ENCODE results near the gene GSTM5. TPM values are rescaled to one million over a fixed set of nuclear protein-coding genes. Genes with fewer than 3 reads are reported as not detected.
A peak's percentile ranks its signal among the peaks of the same experiment; 100 is the strongest.
"Not testable (repeated sequence)": the region's sequence is repeated elsewhere in the genome, so short reads cannot be mapped to it uniquely, and the experiment has no call there.

The GSTM5 gene
- total RNA-seq, 1 donor from 2014 or later, result 0.23 TPM

GRCh38 chr1:109764561-109765482 lies 52.8 kb downstream of the GSTM5 start:
- no peaks in the 10 kb centered on the region for H3K4me1 Mint-ChIP-seq
- H3K4me3 Mint-ChIP-seq, result no peak overlapping the region
- no peak for DNase-seq (ENCODE audit: low read depth, low spot score)
- no peaks in the 10 kb centered on the region for H3K27me3 Mint-ChIP-seq (ENCODE audit: low read depth)
- H3K9me3 Mint-ChIP-seq, result no peaks in the 10 kb centered on the region
- TF ChIP-seq, protein P1, sequence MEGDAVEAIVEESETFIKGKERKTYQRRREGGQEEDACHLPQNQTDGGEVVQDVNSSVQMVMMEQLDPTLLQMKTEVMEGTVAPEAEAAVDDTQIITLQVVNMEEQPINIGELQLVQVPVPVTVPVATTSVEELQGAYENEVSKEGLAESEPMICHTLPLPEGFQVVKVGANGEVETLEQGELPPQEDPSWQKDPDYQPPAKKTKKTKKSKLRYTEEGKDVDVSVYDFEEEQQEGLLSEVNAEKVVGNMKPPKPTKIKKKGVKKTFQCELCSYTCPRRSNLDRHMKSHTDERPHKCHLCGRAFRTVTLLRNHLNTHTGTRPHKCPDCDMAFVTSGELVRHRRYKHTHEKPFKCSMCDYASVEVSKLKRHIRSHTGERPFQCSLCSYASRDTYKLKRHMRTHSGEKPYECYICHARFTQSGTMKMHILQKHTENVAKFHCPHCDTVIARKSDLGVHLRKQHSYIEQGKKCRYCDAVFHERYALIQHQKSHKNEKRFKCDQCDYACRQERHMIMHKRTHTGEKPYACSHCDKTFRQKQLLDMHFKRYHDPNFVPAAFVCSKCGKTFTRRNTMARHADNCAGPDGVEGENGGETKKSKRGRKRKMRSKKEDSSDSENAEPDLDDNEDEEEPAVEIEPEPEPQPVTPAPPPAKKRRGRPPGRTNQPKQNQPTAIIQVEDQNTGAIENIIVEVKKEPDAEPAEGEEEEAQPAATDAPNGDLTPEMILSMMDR (conservative IDR thresholded peaks at IDR 0.05), result no peak
- peak overlapping the region; percentile 75 for H3K27ac Mint-ChIP-seq (ENCODE audit: unreplicated experiment)
- no peaks in the 10 kb centered on the region for H3K36me3 Mint-ChIP-seq (ENCODE audit: low read depth)

DNA sequence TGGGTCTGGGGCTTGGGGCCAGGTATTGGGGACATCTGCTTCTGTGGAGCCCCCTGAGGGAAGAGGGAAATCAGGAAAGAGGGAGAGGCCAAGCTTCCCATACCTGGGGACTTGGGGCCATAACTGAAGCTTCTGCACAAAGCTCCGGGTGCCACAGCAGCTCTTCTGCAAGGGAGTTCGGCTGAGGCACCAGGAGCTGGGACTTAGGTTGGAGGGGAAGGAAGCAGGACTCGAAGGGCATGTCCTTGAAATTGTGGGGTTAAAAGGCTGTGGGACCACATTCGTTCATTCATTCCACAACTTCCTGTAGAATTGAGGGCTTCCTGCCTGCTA lies 53.4 kb downstream of the GSTM5 start:
- Mint-ChIP-seq H3K27ac (ENCODE audit: unreplicated experiment) (no peak overlapping the region), H3K9me3 (no peaks in the 10 kb centered on the region), H3K27me3 (ENCODE audit: low read depth) (no peaks in the 10 kb centered on the region), H3K36me3 (ENCODE audit: low read depth) (no peaks in the 10 kb centered on the region), H3K4me3 (no peak overlapping the region), H3K4me1 (no peaks in the 10 kb centered on the region)
- TF ChIP-seq, protein P1 (conservative IDR thresholded peaks at IDR 0.05), result no peak
- no peak for DNase-seq (ENCODE audit: low read depth, low spot score)

- no peak for DNase-seq (ENCODE audit: low read depth, low spot score)
- Mint-ChIP-seq H3K36me3 (ENCODE audit: low read depth) (no peaks in the 10 kb centered on the region), H3K27ac (ENCODE audit: unreplicated experiment) (no peak overlapping the region), H3K9me3 (no peaks in the 10 kb centered on the region), H3K27me3 (ENCODE audit: low read depth) (no peaks in the 10 kb centered on the region), H3K4me1 (peaks cover 3% of the 10 kb centered on the region), H3K4me3 (no peak overlapping the region)
- TF ChIP-seq, protein P1 (conservative IDR thresholded peaks at IDR 0.05), result no peak
Measured at GRCh38 chr1:109765896-109766615, 54.0 kb downstream of the GSTM5 start.

DNA sequence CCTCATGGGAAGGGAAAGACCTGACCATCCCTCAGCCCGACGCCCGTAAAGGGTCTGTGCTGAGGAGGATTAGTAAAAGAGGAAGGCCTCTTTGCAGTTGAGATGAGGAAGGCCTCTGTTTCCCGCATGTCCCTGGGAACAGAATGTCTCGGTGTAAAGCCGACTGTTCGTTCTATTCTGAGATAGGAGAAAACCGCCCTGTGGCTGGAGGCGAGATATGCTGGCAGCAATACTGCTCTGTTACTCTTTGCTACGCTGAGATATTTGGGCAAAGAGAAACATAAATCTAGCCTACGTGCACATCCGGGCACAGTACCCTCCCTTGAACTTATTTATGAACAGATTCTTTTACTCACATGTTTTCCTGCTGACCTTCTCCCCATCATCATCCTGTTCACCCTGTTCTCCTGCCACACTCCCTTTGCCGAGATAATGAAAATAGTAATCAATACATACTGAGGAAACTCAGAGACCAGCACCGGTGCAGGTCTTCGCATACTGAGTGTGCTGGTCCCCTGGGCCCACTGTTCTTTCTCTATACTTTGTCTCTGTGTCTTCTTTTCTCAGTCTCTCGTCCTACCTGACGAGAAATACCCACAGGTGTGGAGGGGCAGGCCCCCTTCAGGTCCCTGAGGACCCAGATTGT lies 55.1 kb downstream of the GSTM5 start:
- not testable (repeated sequence) for H3K36me3 Mint-ChIP-seq (ENCODE audit: low read depth); H3K9me3 Mint-ChIP-seq; H3K27ac Mint-ChIP-seq (ENCODE audit: unreplicated experiment); H3K27me3 Mint-ChIP-seq (ENCODE audit: low read depth); DNase-seq (ENCODE audit: low read depth, low spot score); H3K4me3 Mint-ChIP-seq; H3K4me1 Mint-ChIP-seq

Other genes with a start within 250 kb of the GSTM5 start
- gene SYPL2, start 245.7 kb upstream of the GSTM5 start, total RNA-seq, result 0.18 and 0.47 TPM in 2 replicates
- gene ATXN7L2, start 228.3 kb upstream of the GSTM5 start, total RNA-seq, result 13.2 and 15.6 TPM in 2 replicates
- gene CYB561D1, start 218.2 kb upstream of the GSTM5 start, total RNA-seq, result 7.8 and 8.0 TPM in 2 replicates
- gene AMIGO1, start 202.5 kb upstream of the GSTM5 start, total RNA-seq, result 6.1 and 7.2 TPM in 2 replicates
- not detected in 2 replicates for gene GPR61, start 172.4 kb upstream of the GSTM5 start, total RNA-seq
- gene GNAI3, start 163.6 kb upstream of the GSTM5 start, total RNA-seq, result 9.8 and 10.2 TPM in 2 replicates
- gene GNAT2, start 92.6 kb upstream of the GSTM5 start, total RNA-seq, result not detected in 2 replicates
- gene AMPD2, start 92.4 kb upstream of the GSTM5 start, total RNA-seq, result 93.1 and 105 TPM in 2 replicates
- 26.7 and 28.2 TPM in 2 replicates for gene GSTM4, start 56.2 kb upstream of the GSTM5 start, total RNA-seq
- gene GSTM2, start 44.2 kb upstream of the GSTM5 start, total RNA-seq, result 43.7 and 46.6 TPM in 2 replicates
- gene GSTM1, start 24.4 kb upstream of the GSTM5 start, total RNA-seq, result 45.9 and 47.8 TPM in 2 replicates
- gene GSTM3, start 28.8 kb downstream of the GSTM5 start, total RNA-seq, result 56.5 and 62.0 TPM in 2 replicates
- not detected in 2 replicates for gene EPS8L3, start 51.7 kb downstream of the GSTM5 start, total RNA-seq
- gene CSF1, start 198.6 kb downstream of the GSTM5 start, total RNA-seq, result 16.0 and 17.9 TPM in 2 replicates

Data from neural crest cell (in vitro differentiated cells).